NB4 (cell line): ENCODE measurements around the gene CYP2D6.

Source experiments
- DNase-seq: peaks from one replicate; pipeline ENCODE4 v3.0.0; 2010; ENCODE audit warnings: low read depth
- H3K4me3 ChIP-seq: one replicate; pipeline ENCODE4 v1.5.1; 2011; ENCODE audit warnings: mild to moderate bottlenecking, low read depth, low read length, moderate library complexity
- CTCF ChIP-seq: IDR thresholded peaks from one replicate; pipeline ENCODE4 v1.5.1; 2012; ENCODE audit warnings: low read depth, low read length
- MAX ChIP-seq: IDR thresholded peaks from 2 replicates; pipeline ENCODE4 v1.6.1; 2011; ENCODE audit warnings: low read depth, low read length
- MYC ChIP-seq: IDR thresholded peaks from 2 replicates; pipeline ENCODE4 v1.6.1; 2011; ENCODE audit warnings: low read depth, low read length
- POLR2A ChIP-seq: IDR thresholded peaks from 2 replicates; pipeline ENCODE4 v1.6.1; 2011; ENCODE audit warnings: mild to moderate bottlenecking; ENCODE audit not compliant: insufficient read length; ENCODE audit errors: extremely low read depth

CYP2D6 gene

DNA sequence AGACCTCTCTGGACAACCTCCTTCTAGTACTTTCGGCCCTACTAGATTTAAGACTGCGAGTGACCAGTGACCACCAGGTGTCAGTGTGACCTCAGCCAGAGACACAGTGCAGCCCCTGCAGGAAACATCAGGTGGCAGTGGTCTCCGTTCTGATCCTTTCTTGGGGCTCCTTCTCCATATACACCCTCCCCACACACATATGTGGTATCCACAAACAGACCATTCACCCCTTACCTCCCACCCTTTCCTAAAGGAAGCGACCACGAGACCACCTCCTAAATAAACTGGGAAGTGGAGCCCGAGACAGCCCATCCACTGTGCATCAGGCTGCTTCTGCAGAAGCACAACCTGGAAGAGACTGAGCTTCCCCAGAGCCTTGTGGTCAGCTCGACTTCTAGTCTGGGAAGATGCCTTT, 38.5 kb upstream of the CYP2D6 start:
- no peak overlapping the region for H3K4me3 ChIP-seq
- DNase-seq = peak; percentile 78
- TF ChIP-seq POLR2A (no peak), CTCF (peak; percentile 90), MAX (no peak)

- TF ChIP-seq POLR2A (no peak), CTCF (no peak), MAX (no peak), MYC (no peak)
- no peak overlapping the region for H3K4me3 ChIP-seq
- DNase-seq = no peak
These were observed 37.9 kb upstream of the CYP2D6 start for GRCh38 chr22:42168476-42168875.

- H3K4me3 ChIP-seq = no peak overlapping the region
- TF ChIP-seq CTCF (no peak), MAX (no peak), MYC (no peak), POLR2A (no peak)
- DNase-seq = no peak
These were observed 36.5 kb upstream of the CYP2D6 start for GRCh38 chr22:42167066-42167465.

DNA sequence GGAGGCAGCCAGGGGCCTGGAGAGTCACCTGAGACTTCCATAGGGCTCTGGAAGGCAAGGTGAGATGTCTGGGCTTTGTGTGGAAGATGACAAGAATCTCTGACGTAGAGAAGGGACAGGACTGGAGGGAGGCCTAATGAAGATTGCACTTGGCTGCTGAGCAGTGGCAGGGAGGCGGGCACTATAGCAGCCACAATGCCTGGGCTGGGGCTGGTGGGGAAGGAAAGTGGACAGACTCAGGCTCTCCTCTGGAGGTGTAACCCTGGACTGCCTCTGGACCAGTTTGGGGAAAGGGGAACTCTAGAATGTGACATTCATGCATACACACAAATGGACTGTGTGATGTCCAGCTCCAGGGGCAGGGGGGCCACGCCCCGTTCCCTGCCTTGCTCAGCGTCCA, 34.3 kb upstream of the CYP2D6 start:
- no peak for DNase-seq
- no peak overlapping the region for H3K4me3 ChIP-seq
- TF ChIP-seq MYC = no peak
- no peak for TF ChIP-seq MAX
- TF ChIP-seq POLR2A = no peak
- TF ChIP-seq CTCF = no peak

GRCh38 chr22:42163515-42163914, 32.9 kb upstream of the CYP2D6 start:
- DNase-seq = no peak
- H3K4me3 ChIP-seq = no peak overlapping the region
- TF ChIP-seq CTCF (no peak), MAX (no peak), MYC (no peak), POLR2A (no peak)

GRCh38 chr22:42162728-42163489, 32.3 kb upstream of the CYP2D6 start:
- DNase-seq = no peak
- H3K4me3 ChIP-seq = no peak overlapping the region
- TF ChIP-seq CTCF (no peak), MYC (no peak)
